COR-L47 (cell line): ENCODE results near the gene STEAP1B.
A peak's percentile ranks its signal among the peaks of the same experiment; 100 is the strongest.
"Not testable (repeated sequence)": the region's sequence is repeated elsewhere in the genome, so short reads cannot be mapped to it uniquely, and the experiment has no call there.

Source experiments
- DNase-seq: peaks from one replicate; lab custom pipeline; 2025; lab: John Stamatoyannopoulos, UW

The STEAP1B gene

GRCh38 chr7:22496912-22497311 lies 3.1 kb downstream of the STEAP1B start:
- not testable (repeated sequence) for DNase-seq

GRCh38 chr7:22496296-22496888 lies 3.6 kb downstream of the STEAP1B start:
- not testable (repeated sequence) for DNase-seq

GRCh38 chr7:22493160-22493925 lies 6.6 kb downstream of the STEAP1B start:
- not testable (repeated sequence) for DNase-seq

- peak; percentile 65 for DNase-seq
Observed at GRCh38 chr7:22488643-22489462, 11.1 kb downstream of the STEAP1B start.

GRCh38 chr7:22487978-22488642 lies 11.9 kb downstream of the STEAP1B start:
- DNase-seq, result no peak

GRCh38 chr7:22486597-22486996 lies 13.4 kb downstream of the STEAP1B start:
- DNase-seq, result no peak

GRCh38 chr7:22485189-22485588 lies 14.8 kb downstream of the STEAP1B start:
- DNase-seq, result no peak

- no peak for DNase-seq
Observed at GRCh38 chr7:22482503-22482902, 17.5 kb downstream of the STEAP1B start.

GRCh38 chr7:22481726-22482125 lies 18.3 kb downstream of the STEAP1B start:
- DNase-seq, result no peak

GRCh38 chr7:22480523-22481075 lies 19.4 kb downstream of the STEAP1B start:
- no peak for DNase-seq

- DNase-seq, result no peak
Observed at GRCh38 chr7:22477876-22478450, 22.0 kb downstream of the STEAP1B start.

GRCh38 chr7:22477262-22477661 lies 22.7 kb downstream of the STEAP1B start:
- no peak for DNase-seq

- DNase-seq, result no peak
Observed at GRCh38 chr7:22476824-22477223, 23.2 kb downstream of the STEAP1B start.

GRCh38 chr7:22474645-22475044 lies 25.3 kb downstream of the STEAP1B start:
- DNase-seq, result no peak

- no peak for DNase-seq
Observed at GRCh38 chr7:22470981-22471380, 29.0 kb downstream of the STEAP1B start.

- no peak for DNase-seq
Observed at GRCh38 chr7:22469371-22470143, 30.4 kb downstream of the STEAP1B start.

- no peak for DNase-seq
Observed at GRCh38 chr7:22468609-22469008, 31.4 kb downstream of the STEAP1B start.

- no peak for DNase-seq
Observed at GRCh38 chr7:22464299-22464698, 35.7 kb downstream of the STEAP1B start.

GRCh38 chr7:22460363-22460988 lies 39.5 kb downstream of the STEAP1B start:
- DNase-seq, result no peak

- no peak for DNase-seq
Observed at GRCh38 chr7:22457471-22457870, 42.5 kb downstream of the STEAP1B start.
